ENCODE data around the gene APC. TPM values are rescaled to one million over a fixed set of nuclear protein-coding genes. Genes with fewer than 3 reads are reported as not detected.

The APC gene
- total and polyA plus RNA-seq, 2 donors = 6.4 to 25.5 TPM

- 99% methylated on average over 1 of the region's 1 CpG for WGBS
- no peaks in the 10 kb centered on the region for H3K4me1 ChIP-seq (ENCODE audit: control insufficient read depth in 2 of 2, insufficient read depth in 2 of 2, low read length in 2 of 2)
- H3K27ac ChIP-seq (ENCODE audit: low read depth in 1 of 2, low read length in 1 of 2) = no peak overlapping the region
- no peak for DNase-seq (ENCODE audit: low read depth in 6 of 9, low spot score in 9 of 9)
- H3K36me3 ChIP-seq (ENCODE audit: control insufficient read depth in 2 of 2, insufficient read depth in 2 of 2, low read length in 1 of 2) = peaks cover 15 to 39% of the 10 kb centered on the region in 2 donors
- no peaks in the 10 kb centered on the region for H3K9me3 ChIP-seq (ENCODE audit: control insufficient read depth in 2 of 2, insufficient read depth in 1 of 2, low read length in 1 of 2)
- no peaks in the 10 kb centered on the region for H3K27me3 ChIP-seq (ENCODE audit: control insufficient read depth in 2 of 2, insufficient read depth in 1 of 2, low read length in 1 of 2)
- no peak overlapping the region for H3K4me3 ChIP-seq (ENCODE audit: low read length in 2 of 2)
Measured at GRCh38 chr5:112820246-112820645, 82.6 kb downstream of the APC start.

DNA sequence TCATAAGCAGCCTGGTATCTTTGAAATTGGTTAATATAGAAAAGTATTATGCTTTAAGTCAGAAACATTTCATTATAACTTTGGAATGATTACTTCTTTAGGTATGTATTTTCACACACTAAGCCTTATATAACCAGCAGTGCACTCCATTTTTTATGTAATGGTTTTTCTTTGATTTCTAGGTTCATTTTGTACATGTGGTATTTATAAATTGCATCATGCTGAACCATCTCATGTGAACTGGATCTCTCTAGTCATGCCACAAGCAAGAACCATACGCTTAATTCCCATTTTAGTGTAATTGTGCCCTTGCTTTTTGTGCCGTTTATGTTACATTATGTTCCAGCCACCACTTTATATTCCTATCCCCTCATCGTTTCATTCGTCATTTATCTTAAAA, 84.8 kb downstream of the APC start:
- H3K27ac ChIP-seq (ENCODE audit: low read depth in 1 of 2, low read length in 1 of 2) = no peak overlapping the region
- no peaks in the 10 kb centered on the region for H3K9me3 ChIP-seq (ENCODE audit: control insufficient read depth in 2 of 2, insufficient read depth in 1 of 2, low read length in 1 of 2)
- no peaks in the 10 kb centered on the region for H3K27me3 ChIP-seq (ENCODE audit: control insufficient read depth in 2 of 2, insufficient read depth in 1 of 2, low read length in 1 of 2)
- DNase-seq (ENCODE audit: low read depth in 6 of 9, low spot score in 9 of 9) = no peak
- no peaks in the 10 kb centered on the region for H3K4me1 ChIP-seq (ENCODE audit: control insufficient read depth in 2 of 2, insufficient read depth in 2 of 2, low read length in 2 of 2)
- no peak overlapping the region for H3K4me3 ChIP-seq (ENCODE audit: low read length in 2 of 2)
- WGBS = 73% methylated on average over 4 of the region's 4 CpGs
- peaks cover 15 to 34% of the 10 kb centered on the region in 2 donors for H3K36me3 ChIP-seq (ENCODE audit: control insufficient read depth in 2 of 2, insufficient read depth in 2 of 2, low read length in 1 of 2)

GRCh38 chr5:112823181-112823580, 85.5 kb downstream of the APC start:
- Histone ChIP-seq H3K9me3 (ENCODE audit: control insufficient read depth in 2 of 2, insufficient read depth in 1 of 2, low read length in 1 of 2) (no peaks in the 10 kb centered on the region), H3K27me3 (ENCODE audit: control insufficient read depth in 2 of 2, insufficient read depth in 1 of 2, low read length in 1 of 2) (no peaks in the 10 kb centered on the region), H3K27ac (ENCODE audit: low read depth in 1 of 2, low read length in 1 of 2) (no peak overlapping the region), H3K36me3 (ENCODE audit: control insufficient read depth in 2 of 2, insufficient read depth in 2 of 2, low read length in 1 of 2) (peaks cover 19 to 39% of the 10 kb centered on the region in 2 donors), H3K4me1 (ENCODE audit: control insufficient read depth in 2 of 2, insufficient read depth in 2 of 2, low read length in 2 of 2) (no peaks in the 10 kb centered on the region), H3K4me3 (ENCODE audit: low read length in 2 of 2) (no peak overlapping the region)
- no peak for DNase-seq (ENCODE audit: low read depth in 6 of 9, low spot score in 9 of 9)
- WGBS = 99% methylated on average over 2 of the region's 2 CpGs

DNA sequence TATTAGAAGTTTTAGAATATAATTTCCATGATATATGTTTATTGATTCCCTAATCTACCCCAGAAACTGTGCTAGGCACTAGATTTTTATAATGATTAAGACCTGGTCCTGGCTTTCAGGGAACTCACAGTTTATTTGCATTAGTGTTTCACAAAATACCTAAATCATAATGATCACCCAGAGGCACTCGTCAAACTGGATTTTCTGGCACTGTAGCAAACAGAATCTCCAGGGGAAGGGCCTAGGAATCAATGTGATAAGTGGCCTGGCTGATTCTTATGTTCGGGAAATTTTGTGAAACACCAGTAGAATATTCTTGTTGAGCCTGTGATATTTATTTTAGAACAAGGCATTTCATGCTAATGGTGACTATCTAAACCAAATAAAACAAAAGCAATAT, 86.0 kb downstream of the APC start:
- Histone ChIP-seq H3K27me3 (ENCODE audit: control insufficient read depth in 2 of 2, insufficient read depth in 1 of 2, low read length in 1 of 2) (no peaks in the 10 kb centered on the region), H3K4me1 (ENCODE audit: control insufficient read depth in 2 of 2, insufficient read depth in 2 of 2, low read length in 2 of 2) (no peaks in the 10 kb centered on the region), H3K36me3 (ENCODE audit: control insufficient read depth in 2 of 2, insufficient read depth in 2 of 2, low read length in 1 of 2) (peaks cover 19 to 43% of the 10 kb centered on the region in 2 donors), H3K9me3 (ENCODE audit: control insufficient read depth in 2 of 2, insufficient read depth in 1 of 2, low read length in 1 of 2) (no peaks in the 10 kb centered on the region), H3K4me3 (ENCODE audit: low read length in 2 of 2) (no peak overlapping the region), H3K27ac (ENCODE audit: low read depth in 1 of 2, low read length in 1 of 2) (no peak overlapping the region)
- DNase-seq (ENCODE audit: low read depth in 6 of 9, low spot score in 9 of 9) = no peak
- WGBS = over 99% methylated on average over 2 of the region's 2 CpGs

DNA sequence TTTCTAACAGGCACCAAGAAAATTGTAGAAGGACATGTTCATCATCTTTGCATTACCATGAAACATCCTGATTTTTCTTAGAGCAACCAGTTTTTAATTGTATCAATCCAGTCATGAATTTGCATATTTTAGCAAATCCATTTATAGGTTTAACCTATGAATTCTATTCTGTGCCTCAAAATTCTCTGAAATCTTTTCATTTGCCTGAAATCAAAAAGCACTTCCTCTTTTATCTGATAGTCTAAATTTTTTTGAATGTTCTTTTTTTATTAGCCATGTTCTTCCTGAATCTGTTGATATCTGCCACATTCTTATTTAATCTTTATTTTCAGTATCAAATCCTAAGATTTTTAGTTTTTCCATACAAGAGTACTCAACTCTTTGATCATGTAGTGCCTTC, 86.5 kb downstream of the APC start:
- peaks cover 15 to 44% of the 10 kb centered on the region in 2 donors for H3K36me3 ChIP-seq (ENCODE audit: control insufficient read depth in 2 of 2, insufficient read depth in 2 of 2, low read length in 1 of 2)
- H3K27me3 ChIP-seq (ENCODE audit: control insufficient read depth in 2 of 2, insufficient read depth in 1 of 2, low read length in 1 of 2) = no peaks in the 10 kb centered on the region
- H3K9me3 ChIP-seq (ENCODE audit: control insufficient read depth in 2 of 2, insufficient read depth in 1 of 2, low read length in 1 of 2) = no peaks in the 10 kb centered on the region
- H3K4me1 ChIP-seq (ENCODE audit: control insufficient read depth in 2 of 2, insufficient read depth in 2 of 2, low read length in 2 of 2) = no peaks in the 10 kb centered on the region
- H3K27ac ChIP-seq (ENCODE audit: low read depth in 1 of 2, low read length in 1 of 2) = no peak overlapping the region
- H3K4me3 ChIP-seq (ENCODE audit: low read length in 2 of 2) = no peak overlapping the region
- DNase-seq (ENCODE audit: low read depth in 6 of 9, low spot score in 9 of 9) = no peak

- Histone ChIP-seq H3K36me3 (ENCODE audit: control insufficient read depth in 2 of 2, insufficient read depth in 2 of 2, low read length in 1 of 2) (peaks cover 9 to 37% of the 10 kb centered on the region in 2 donors), H3K27me3 (ENCODE audit: control insufficient read depth in 2 of 2, insufficient read depth in 1 of 2, low read length in 1 of 2) (no peaks in the 10 kb centered on the region), H3K27ac (ENCODE audit: low read depth in 1 of 2, low read length in 1 of 2) (no peak overlapping the region), H3K4me3 (ENCODE audit: low read length in 2 of 2) (no peak overlapping the region), H3K4me1 (ENCODE audit: control insufficient read depth in 2 of 2, insufficient read depth in 2 of 2, low read length in 2 of 2) (no peaks in the 10 kb centered on the region), H3K9me3 (ENCODE audit: control insufficient read depth in 2 of 2, insufficient read depth in 1 of 2, low read length in 1 of 2) (no peaks in the 10 kb centered on the region)
- no peak for DNase-seq (ENCODE audit: low read depth in 6 of 9, low spot score in 9 of 9)
- WGBS = 96% methylated on average over 2 of the region's 2 CpGs
Measured at GRCh38 chr5:112830378-112830777, 92.7 kb downstream of the APC start.

GRCh38 chr5:112833971-112834370, 96.3 kb downstream of the APC start:
- peaks cover 12 to 38% of the 10 kb centered on the region in 2 donors for H3K36me3 ChIP-seq (ENCODE audit: control insufficient read depth in 2 of 2, insufficient read depth in 2 of 2, low read length in 1 of 2)
- H3K27ac ChIP-seq (ENCODE audit: low read depth in 1 of 2, low read length in 1 of 2) = no peak overlapping the region
- H3K4me1 ChIP-seq (ENCODE audit: control insufficient read depth in 2 of 2, insufficient read depth in 2 of 2, low read length in 2 of 2) = no peaks in the 10 kb centered on the region
- DNase-seq (ENCODE audit: low read depth in 6 of 9, low spot score in 9 of 9) = no peak
- no peaks in the 10 kb centered on the region for H3K9me3 ChIP-seq (ENCODE audit: control insufficient read depth in 2 of 2, insufficient read depth in 1 of 2, low read length in 1 of 2)
- WGBS = 98% methylated on average over 13 of the region's 13 CpGs
- H3K27me3 ChIP-seq (ENCODE audit: control insufficient read depth in 2 of 2, insufficient read depth in 1 of 2, low read length in 1 of 2) = no peaks in the 10 kb centered on the region
- H3K4me3 ChIP-seq (ENCODE audit: low read length in 2 of 2) = no peak overlapping the region

GRCh38 chr5:112844489-112844888, 106.8 kb downstream of the APC start:
- no peak overlapping the region for H3K27ac ChIP-seq (ENCODE audit: low read depth in 1 of 2, low read length in 1 of 2)
- DNase-seq (ENCODE audit: low read depth in 6 of 9, low spot score in 9 of 9) = no peak
- no peaks in the 10 kb centered on the region for H3K27me3 ChIP-seq (ENCODE audit: control insufficient read depth in 2 of 2, insufficient read depth in 1 of 2, low read length in 1 of 2)
- no peaks in the 10 kb centered on the region for H3K9me3 ChIP-seq (ENCODE audit: control insufficient read depth in 2 of 2, insufficient read depth in 1 of 2, low read length in 1 of 2)
- peaks cover 8 to 9% of the 10 kb centered on the region in 2 donors for H3K36me3 ChIP-seq (ENCODE audit: control insufficient read depth in 2 of 2, insufficient read depth in 2 of 2, low read length in 1 of 2)
- H3K4me3 ChIP-seq (ENCODE audit: low read length in 2 of 2) = no peak overlapping the region
- 96% methylated on average over 1 of the region's 1 CpG for WGBS
- no peaks in the 10 kb centered on the region for H3K4me1 ChIP-seq (ENCODE audit: control insufficient read depth in 2 of 2, insufficient read depth in 2 of 2, low read length in 2 of 2)

DNA sequence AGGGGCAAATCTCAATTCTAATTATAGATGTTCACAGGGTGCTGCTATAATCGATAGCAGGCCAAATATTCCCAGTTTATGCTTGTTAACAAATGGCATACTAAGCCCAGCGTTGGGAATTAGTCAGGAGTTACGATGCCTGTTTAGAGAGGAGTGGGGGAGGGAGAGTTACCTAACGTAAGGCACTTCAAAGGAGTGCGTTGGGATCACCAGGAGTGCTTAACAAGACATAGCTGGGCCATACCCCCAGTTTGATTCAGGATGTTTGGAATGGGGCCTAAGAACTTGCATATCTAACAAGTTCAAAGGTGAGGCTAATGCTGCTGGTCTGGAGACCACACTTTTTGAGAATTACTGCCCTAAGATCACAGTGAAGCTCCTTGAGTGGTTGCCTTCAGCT, 108.9 kb downstream of the APC start:
- no peak for DNase-seq (ENCODE audit: low read depth in 6 of 9, low spot score in 9 of 9)
- no peak overlapping the region for H3K27ac ChIP-seq (ENCODE audit: low read depth in 1 of 2, low read length in 1 of 2)
- H3K9me3 ChIP-seq (ENCODE audit: control insufficient read depth in 2 of 2, insufficient read depth in 1 of 2, low read length in 1 of 2) = no peaks in the 10 kb centered on the region
- no peaks in the 10 kb centered on the region for H3K27me3 ChIP-seq (ENCODE audit: control insufficient read depth in 2 of 2, insufficient read depth in 1 of 2, low read length in 1 of 2)
- H3K4me1 ChIP-seq (ENCODE audit: control insufficient read depth in 2 of 2, insufficient read depth in 2 of 2, low read length in 2 of 2) = no peaks in the 10 kb centered on the region
- H3K4me3 ChIP-seq (ENCODE audit: low read length in 2 of 2) = no peak overlapping the region
- WGBS = 97% methylated on average over 5 of the region's 5 CpGs
- H3K36me3 ChIP-seq (ENCODE audit: control insufficient read depth in 2 of 2, insufficient read depth in 2 of 2, low read length in 1 of 2) = no peaks in the 10 kb centered on the region

DNA sequence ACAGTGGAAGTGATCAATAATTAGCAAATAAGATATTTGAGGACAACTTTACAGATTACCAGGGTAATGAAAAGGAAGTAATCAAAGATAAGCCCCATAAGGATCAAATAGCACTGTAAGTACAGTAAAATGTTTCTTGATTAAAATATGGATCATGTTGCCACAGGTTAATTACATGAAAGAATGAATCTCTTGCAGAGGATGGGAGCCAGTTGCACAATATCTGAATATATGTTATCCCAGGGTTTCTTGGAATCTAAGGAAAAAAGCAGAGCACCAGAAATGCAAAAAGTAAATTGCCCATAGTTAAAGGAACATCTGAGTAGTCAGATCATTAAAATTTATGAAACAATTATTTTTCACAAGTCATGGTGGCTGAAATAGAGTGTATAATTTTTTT, 109.6 kb downstream of the APC start:
- no peak overlapping the region for H3K4me3 ChIP-seq (ENCODE audit: low read length in 2 of 2)
- no peak for DNase-seq (ENCODE audit: low read depth in 6 of 9, low spot score in 9 of 9)

More for the DNA sequence above, 109.6 kb downstream of the APC start:
- Histone ChIP-seq H3K36me3 (ENCODE audit: control insufficient read depth in 2 of 2, insufficient read depth in 2 of 2, low read length in 1 of 2) (no peaks in the 10 kb centered on the region), H3K9me3 (ENCODE audit: control insufficient read depth in 2 of 2, insufficient read depth in 1 of 2, low read length in 1 of 2) (no peaks in the 10 kb centered on the region), H3K27me3 (ENCODE audit: control insufficient read depth in 2 of 2, insufficient read depth in 1 of 2, low read length in 1 of 2) (no peaks in the 10 kb centered on the region), H3K27ac (ENCODE audit: low read depth in 1 of 2, low read length in 1 of 2) (no peak overlapping the region), H3K4me1 (ENCODE audit: control insufficient read depth in 2 of 2, insufficient read depth in 2 of 2, low read length in 2 of 2) (no peaks in the 10 kb centered on the region)

Measured in thymus (tissue), 11 donors.